ENCODE measurements around the gene ST3GAL2. TPM values are rescaled to one million over a fixed set of nuclear protein-coding genes. Genes with fewer than 3 reads are reported as not detected.
"Not testable (repeated sequence)": the region's sequence is repeated elsewhere in the genome, so short reads cannot be mapped to it uniquely, and the experiment has no call there.

ST3GAL2 gene
- total RNA-seq, 1 donor from 2014 or later = 57.4 TPM

DNA sequence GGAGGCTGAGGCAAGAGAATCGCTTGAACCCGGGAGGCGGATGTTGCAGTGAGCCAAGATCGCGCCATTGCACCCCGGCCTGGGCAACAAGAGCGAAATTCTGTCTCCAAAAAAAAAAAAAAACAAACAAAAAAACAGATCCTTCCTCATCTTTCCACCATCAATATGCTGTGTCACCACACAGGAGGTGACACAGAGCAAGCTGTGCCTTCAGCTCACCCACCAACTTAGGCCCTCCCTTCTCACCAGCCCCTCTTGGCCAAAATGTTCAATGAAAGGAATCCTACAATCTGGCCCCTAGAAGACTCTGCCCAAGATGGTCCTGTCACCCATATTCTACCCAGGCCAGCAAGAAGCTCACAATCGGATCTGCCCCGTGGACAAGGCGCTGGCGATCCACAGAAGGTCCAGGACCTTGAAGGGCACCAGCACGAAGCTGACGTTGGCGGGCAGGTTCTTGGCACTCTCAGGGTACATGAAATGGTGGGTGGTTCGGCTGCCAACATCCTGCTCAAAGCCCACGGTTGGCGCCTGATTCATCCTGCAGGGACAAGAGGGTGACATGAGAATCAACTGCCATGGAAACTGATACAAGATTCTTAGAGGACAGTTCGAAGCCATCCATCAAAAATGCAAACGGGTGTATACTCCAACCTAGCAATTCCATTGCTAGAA is 50.8 kb downstream of the ST3GAL2 start:
- Mint-ChIP-seq H3K9me3 (no peaks in the 10 kb centered on the region), H3K36me3 (ENCODE audit: low read depth) (peaks cover 17% of the 10 kb centered on the region), H3K4me3 (no peak overlapping the region), H3K27ac (no peak overlapping the region), H3K4me1 (no peaks in the 10 kb centered on the region), H3K27me3 (no peaks in the 10 kb centered on the region)
- POLR2A ChIA-PET = interaction anchor here (0.6 to 0.8 kb wide), 2 partner anchors 10 to 16 kb away, joined by 3 to 7 read pairs; no protein-coding TSS in a partner anchor
- no peak for TF ChIP-seq CTCF (IDR thresholded peaks at IDR 0.05)
- intact Hi-C loops (cut with micrococcal nuclease) = no loop called here
- DNase-seq (no peak), ATAC-seq (ENCODE audit: low read depth) (no peak)
- CTCF ChIA-PET = no interaction called here

DNA sequence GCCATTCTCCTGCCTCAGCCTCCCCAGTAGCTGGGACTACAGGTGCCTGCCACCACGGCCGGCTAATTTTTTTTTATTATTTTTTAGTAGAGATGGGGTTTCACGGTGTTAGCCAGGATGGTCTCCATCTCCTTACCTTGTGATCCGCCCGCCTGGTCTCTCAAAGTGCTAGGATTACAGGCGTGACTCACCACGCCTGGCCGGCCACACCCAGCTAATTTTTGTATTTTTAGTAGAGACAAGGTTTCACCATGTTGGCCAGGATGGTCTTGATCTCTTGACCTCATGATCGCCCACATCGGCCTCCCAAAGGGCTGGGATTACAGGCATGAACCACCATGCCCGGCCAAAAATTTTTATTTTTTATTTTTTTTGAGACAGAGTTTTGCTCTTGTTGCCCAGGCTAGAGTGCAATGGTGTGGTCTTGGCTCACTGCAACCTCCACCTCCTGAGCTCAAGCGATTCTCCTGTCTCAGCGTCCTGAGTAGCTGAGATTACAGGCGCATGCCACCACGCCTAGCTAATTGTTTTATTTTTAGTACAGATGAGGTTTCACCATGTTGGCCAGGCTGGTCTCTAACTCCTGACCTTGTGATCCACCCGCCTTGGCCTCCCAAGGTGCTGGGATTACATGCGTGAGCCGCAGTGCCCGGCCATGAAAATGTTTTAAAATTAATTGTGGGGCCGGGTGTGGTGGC is 52.5 kb downstream of the ST3GAL2 start:
- POLR2A ChIA-PET = interaction anchor here (0.6 to 1.2 kb wide), 2 partner anchors 16 to 102 kb away, joined by 3 to 4 read pairs; no protein-coding TSS in a partner anchor
- H3K4me3 Mint-ChIP-seq; H3K4me1 Mint-ChIP-seq; H3K27me3 Mint-ChIP-seq; ATAC-seq (ENCODE audit: low read depth); CTCF ChIA-PET; H3K9me3 Mint-ChIP-seq; intact Hi-C loops (cut with micrococcal nuclease); H3K27ac Mint-ChIP-seq; DNase-seq: not testable (repeated sequence)
- peaks cover 18% of the 10 kb centered on the region for H3K36me3 Mint-ChIP-seq (ENCODE audit: low read depth)

DNA sequence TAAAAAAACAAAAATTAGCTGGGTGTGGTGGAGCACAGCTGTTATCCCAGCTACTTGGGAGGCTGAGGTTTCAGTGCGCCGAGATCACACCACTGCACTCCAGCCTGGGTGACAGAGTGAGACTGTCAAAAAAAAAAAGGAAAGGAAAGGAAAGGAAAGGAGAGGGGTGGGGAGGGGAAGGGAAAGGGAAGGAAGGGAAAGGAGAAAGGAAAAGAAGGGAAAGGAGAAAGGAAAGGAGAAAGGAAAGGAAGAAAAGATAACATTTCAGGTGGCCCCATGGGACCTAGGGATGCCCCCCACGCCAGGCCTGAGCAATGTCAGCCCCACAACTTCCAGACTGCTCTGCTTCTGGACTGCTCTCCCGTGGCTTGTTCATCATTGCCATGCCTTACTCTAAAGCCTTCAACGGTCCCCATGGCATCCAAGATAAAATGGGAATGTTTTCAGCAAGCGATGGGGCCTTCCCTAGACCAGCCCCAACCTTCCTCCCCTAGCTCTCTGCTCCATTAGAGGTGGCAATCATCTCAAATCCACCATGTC is 55.4 kb downstream of the ST3GAL2 start:
- DNase-seq = no peak
- peaks cover 22% of the 10 kb centered on the region for H3K36me3 Mint-ChIP-seq (ENCODE audit: low read depth)
- ATAC-seq (ENCODE audit: low read depth) = no peak
- intact Hi-C loops (cut with micrococcal nuclease) = loop anchor here (5.0 kb wide), 2 partner anchors 94 to 269 kb away; no protein-coding TSS in a partner anchor
- ChIA-PET POLR2A (interaction anchor here (0.5 to 0.6 kb wide), 2 partner anchors 54 to 70 kb away, joined by 5 to 10 read pairs; no protein-coding TSS in a partner anchor), CTCF (interaction anchor here (0.9 kb wide), 1 partner anchor 11 kb away, joined by 3 read pairs; no protein-coding TSS in a partner anchor)
- H3K27ac Mint-ChIP-seq = no peak overlapping the region
- H3K4me3 Mint-ChIP-seq = no peak overlapping the region
- H3K4me1 Mint-ChIP-seq = peaks cover 16% of the 10 kb centered on the region
- no peak for TF ChIP-seq CTCF (IDR thresholded peaks at IDR 0.05)
- no peaks in the 10 kb centered on the region for H3K27me3 Mint-ChIP-seq
- H3K9me3 Mint-ChIP-seq = no peaks in the 10 kb centered on the region

- Mint-ChIP-seq H3K4me1 (peaks cover 19% of the 10 kb centered on the region), H3K9me3 (no peaks in the 10 kb centered on the region), H3K27me3 (no peaks in the 10 kb centered on the region), H3K36me3 (ENCODE audit: low read depth) (peaks cover 18% of the 10 kb centered on the region), H3K4me3 (peak overlapping the region; percentile 96), H3K27ac (peak overlapping the region; percentile 96)
- ATAC-seq (ENCODE audit: low read depth) = peak; percentile 6
- intact Hi-C loops (cut with micrococcal nuclease) = loop anchor here (1.0 to 5.0 kb wide), 8 partner anchors 23 to 271 kb away; partner anchors contain the start of genes COG4, DDX19A, FCSK and SF3B3
- CTCF ChIA-PET = interaction anchor here (0.9 to 2.0 kb wide), 7 partner anchors 23 to 89 kb away, joined by 3 to 10 read pairs (median 5); partner anchors contain the start of genes DDX19A, FCSK and ST3GAL2
- POLR2A ChIA-PET = interaction anchor here (0.6 to 4.2 kb wide), 32 partner anchors 9 to 1427 kb away, joined by 3 to 85 read pairs (median 6); partner anchors contain the start of genes AARS1, COG4, DDX19A and DDX19B
- DNase-seq = no peak
- TF ChIP-seq CTCF (IDR thresholded peaks at IDR 0.05) = no peak
These were observed 57.1 kb downstream of the ST3GAL2 start for GRCh38 chr16:70381604-70382342.

Measured in activated B cell treated with CpG ODN at 0.5 μM for 24 hours (primary cell).